Subcutaneous adipose tissue (tissue), 4 donors: ENCODE results near the gene PHYKPL. TPM values are rescaled to one million over a fixed set of nuclear protein-coding genes. Genes with fewer than 3 reads are reported as not detected.

Experiments
- total RNA-seq, 4 donors: library from RNA; depleted of rRNA; stranded (reverse); fragments of >200 nt; gene quantifications; one replicate each; pipeline ENCODE4 v1.1.0, GENCODE V29; 2016
- TF ChIP-seq, protein P1 (sequence below): fragments of 450-650 bp; IDR thresholded peaks from one replicate; pipeline ENCODE4 v1.5.1; 2016; ENCODE audit warnings: low read depth, mild to moderate bottlenecking, control low read depth, antibody characterized with exemption, moderate library complexity

Gene PHYKPL
- total RNA-seq, 4 donors from 2014 or later = 47.8 to 102 (median 73.3) TPM

GRCh38 chr5:178278358-178279023 is 45.9 kb upstream of the PHYKPL start:
- TF ChIP-seq, protein P1, sequence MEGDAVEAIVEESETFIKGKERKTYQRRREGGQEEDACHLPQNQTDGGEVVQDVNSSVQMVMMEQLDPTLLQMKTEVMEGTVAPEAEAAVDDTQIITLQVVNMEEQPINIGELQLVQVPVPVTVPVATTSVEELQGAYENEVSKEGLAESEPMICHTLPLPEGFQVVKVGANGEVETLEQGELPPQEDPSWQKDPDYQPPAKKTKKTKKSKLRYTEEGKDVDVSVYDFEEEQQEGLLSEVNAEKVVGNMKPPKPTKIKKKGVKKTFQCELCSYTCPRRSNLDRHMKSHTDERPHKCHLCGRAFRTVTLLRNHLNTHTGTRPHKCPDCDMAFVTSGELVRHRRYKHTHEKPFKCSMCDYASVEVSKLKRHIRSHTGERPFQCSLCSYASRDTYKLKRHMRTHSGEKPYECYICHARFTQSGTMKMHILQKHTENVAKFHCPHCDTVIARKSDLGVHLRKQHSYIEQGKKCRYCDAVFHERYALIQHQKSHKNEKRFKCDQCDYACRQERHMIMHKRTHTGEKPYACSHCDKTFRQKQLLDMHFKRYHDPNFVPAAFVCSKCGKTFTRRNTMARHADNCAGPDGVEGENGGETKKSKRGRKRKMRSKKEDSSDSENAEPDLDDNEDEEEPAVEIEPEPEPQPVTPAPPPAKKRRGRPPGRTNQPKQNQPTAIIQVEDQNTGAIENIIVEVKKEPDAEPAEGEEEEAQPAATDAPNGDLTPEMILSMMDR = no peak

GRCh38 chr5:178277866-178278265 is 45.3 kb upstream of the PHYKPL start:
- TF ChIP-seq, protein P1 = no peak

DNA sequence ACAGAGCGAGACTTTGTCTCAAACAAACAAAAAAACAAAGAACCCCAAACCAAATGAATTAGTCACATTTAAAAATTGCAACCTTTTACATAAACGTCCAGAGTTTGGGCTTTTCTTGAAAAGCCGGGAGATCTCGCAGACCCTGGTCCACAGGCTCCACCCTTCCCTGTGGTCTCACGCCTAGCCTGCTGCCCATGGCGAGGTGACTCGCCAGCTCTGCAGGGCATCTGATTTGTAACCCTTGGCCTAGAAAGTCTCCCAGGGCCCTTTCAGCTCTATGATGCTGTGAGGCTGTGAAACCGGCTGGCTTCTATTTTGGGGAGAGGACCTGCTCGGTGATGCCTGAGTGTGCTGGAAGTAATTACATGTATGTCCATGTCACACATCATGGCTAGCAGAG is 44.7 kb upstream of the PHYKPL start:
- TF ChIP-seq, protein P1 = no peak

- TF ChIP-seq, protein P1 = no peak
Observed at GRCh38 chr5:178274781-178275537, 42.4 kb upstream of the PHYKPL start.

DNA sequence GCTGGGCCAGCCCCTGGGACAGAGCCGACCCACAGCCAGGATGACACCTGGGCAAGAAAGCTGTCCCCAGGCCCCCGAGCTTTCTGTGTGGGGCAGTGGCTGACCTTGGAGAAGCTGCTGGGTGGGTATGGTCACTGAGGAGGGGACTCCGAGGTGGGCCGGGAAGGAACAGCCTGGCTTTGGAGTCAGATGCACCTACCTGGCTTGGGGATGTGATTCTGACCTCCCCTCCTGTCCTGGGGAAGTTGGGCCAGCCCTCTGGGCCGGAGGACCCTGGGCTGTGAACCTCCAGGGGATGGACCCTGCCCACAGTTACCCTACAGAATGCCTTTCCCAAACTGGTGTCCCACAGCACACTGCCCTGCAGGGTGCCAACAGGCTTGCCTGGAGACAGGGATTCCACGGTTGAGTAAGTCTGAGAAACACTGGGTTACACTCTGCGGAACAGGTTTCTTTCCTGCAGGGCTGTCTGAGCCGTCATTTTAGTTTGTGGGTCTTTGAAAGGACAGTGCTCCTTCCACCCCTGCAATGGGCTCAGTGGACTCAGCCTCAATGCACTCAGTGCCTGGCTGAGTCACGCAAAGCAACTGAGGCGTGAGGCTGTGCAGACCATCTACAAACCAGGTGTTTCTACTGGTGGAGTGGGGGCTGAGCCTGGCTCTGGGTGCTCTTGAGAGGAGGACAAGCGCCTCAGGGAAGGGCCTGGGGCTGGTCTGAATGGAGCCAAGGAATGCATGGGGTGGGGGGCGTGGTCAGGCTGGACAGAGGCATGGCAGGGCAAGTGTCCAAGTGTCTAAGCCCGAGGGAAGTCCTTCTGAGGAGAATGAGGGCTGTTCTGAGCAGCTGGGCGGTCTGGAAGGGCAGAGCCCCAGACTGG is 41.3 kb upstream of the PHYKPL start:
- TF ChIP-seq, protein P1 = no peak

- TF ChIP-seq, protein P1 = no peak
Observed at GRCh38 chr5:178273041-178273440, 40.4 kb upstream of the PHYKPL start.

DNA sequence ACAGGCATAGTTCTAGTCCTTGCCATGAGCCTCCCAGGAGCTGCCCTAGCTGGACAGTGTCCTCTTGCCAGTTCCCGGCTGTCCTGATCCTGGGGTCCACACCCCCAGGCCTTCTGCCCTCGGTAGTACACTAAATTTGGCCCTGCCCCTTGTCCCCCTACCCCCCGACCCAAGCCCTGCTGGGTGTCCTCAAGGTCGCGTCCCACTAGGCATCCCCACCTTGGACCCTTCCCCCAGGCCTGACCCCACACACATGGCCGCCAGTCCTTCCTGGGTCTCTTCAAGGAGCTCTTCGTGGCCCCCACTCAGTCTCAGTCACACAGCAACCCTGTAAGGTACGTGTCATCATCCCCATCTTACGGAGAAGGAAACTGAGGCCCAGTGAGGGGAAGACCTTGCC is 40.0 kb upstream of the PHYKPL start:
- TF ChIP-seq, protein P1 = no peak
